Right lung (tissue), 10 donors: ENCODE measurements around the gene AK1. TPM values are rescaled to one million over a fixed set of nuclear protein-coding genes. Genes with fewer than 3 reads are reported as not detected.

ENCODE experiments used
- DNase-seq, 2 donors: peaks; one replicate each; pipeline ENCODE4 v3.0.0-alpha.2; 2013
- long read RNA-seq, 8 donors: transcript quantifications; one replicate each; lab custom pipeline, GENCODE V29; 2026
- polyA plus RNA-seq, 5 donors: library from polyadenylated mRNA; unstranded; fragments of 120-200 nt; gene quantifications; one replicate each; pipeline versions ENCODE4 v1.2.1 to v1.2.3, GENCODE V29; 2013; ENCODE audit warnings: inconsistent platforms in 1 of 5, low replicate concordance in 1 of 5; ENCODE audit not compliant: insufficient read length in 5 of 5, insufficient read depth in 1 of 5

The AK1 gene
- 100 to 1,000 TPM in 1 of 5 donors, 10 to 100 TPM in 4; 40.3 to 158 (median 59.3) TPM for polyA plus RNA-seq
- long read RNA-seq, donor 1, transcript AK1-203 (7 exons, 2,266 nt), result major isoform, 33 of 38 reads
- long read RNA-seq, donor 1, partial matches to known transcripts, result 5 of 38 reads
- long read RNA-seq, donor 1, other reads (novel, unspliced or antisense), result 0 of 38 reads
- long read RNA-seq, donor 2, transcript AK1-203 (7 exons, 2,266 nt), result major isoform, 16 of 16 reads
- long read RNA-seq, donor 2, partial matches to known transcripts, result 0 of 16 reads
- long read RNA-seq, donor 2, other reads (novel, unspliced or antisense), result 0 of 16 reads
- long read RNA-seq, donor 3, transcript AK1-203 (7 exons, 2,266 nt), result major isoform, 22 of 28 reads
- long read RNA-seq, donor 3, partial matches to known transcripts, result 6 of 28 reads
- long read RNA-seq, donor 3, other reads (novel, unspliced or antisense), result 0 of 28 reads
- long read RNA-seq, donor 4, transcript AK1-203 (7 exons, 2,266 nt), result major isoform, 16 of 24 reads
- long read RNA-seq, donor 4, partial matches to known transcripts, result 8 of 24 reads
- long read RNA-seq, donor 4, other reads (novel, unspliced or antisense), result 0 of 24 reads
- long read RNA-seq, donor 5, transcript AK1-203 (7 exons, 2,266 nt), result major isoform, 30 of 30 reads
- long read RNA-seq, donor 5, partial matches to known transcripts, result 0 of 30 reads
- long read RNA-seq, donor 5, other reads (novel, unspliced or antisense), result 0 of 30 reads
- long read RNA-seq, donor 6, transcript AK1-203 (7 exons, 2,266 nt), result major isoform, 52 of 53 reads
- long read RNA-seq, donor 6, partial matches to known transcripts, result 0 of 53 reads
- long read RNA-seq, donor 6, other reads (novel, unspliced or antisense), result 0 of 53 reads
- long read RNA-seq, donor 7, transcript AK1-203 (7 exons, 2,266 nt), result major isoform, 66 of 66 reads
- long read RNA-seq, donor 7, partial matches to known transcripts, result 0 of 66 reads
- long read RNA-seq, donor 7, other reads (novel, unspliced or antisense), result 0 of 66 reads
- long read RNA-seq, donor 8, partial matches to known transcripts, result 0 of 4 reads
- long read RNA-seq, donor 8, other reads (novel, unspliced or antisense), result 0 of 4 reads

- DNase-seq, result no peak
These were observed at the start of gene AK1 for GRCh38 chr9:127877566-127877998. Gene AK1, minus strand, starts transcription at chr9:127877675. Its CDS starts 3,058 bp downstream, at chr9:127874617.

- DNase-seq, result no peak
These were observed 49.4 kb upstream of the AK1 start for GRCh38 chr9:127926906-127927200.

- no peak for DNase-seq
These were observed 48.8 kb upstream of the AK1 start for GRCh38 chr9:127925959-127926905.

GRCh38 chr9:127924736-127925444 lies 47.4 kb upstream of the AK1 start:
- no peak for DNase-seq

GRCh38 chr9:127923771-127924170 lies 46.3 kb upstream of the AK1 start:
- no peak for DNase-seq

GRCh38 chr9:127923046-127923445 lies 45.6 kb upstream of the AK1 start:
- DNase-seq, result no peak

GRCh38 chr9:127921557-127922120 lies 44.2 kb upstream of the AK1 start:
- peak in 1 of 2 donors; percentile 61 for DNase-seq

- no peak for DNase-seq
These were observed 43.3 kb upstream of the AK1 start for GRCh38 chr9:127920794-127921193.

GRCh38 chr9:127919253-127919815 lies 41.9 kb upstream of the AK1 start:
- no peak for DNase-seq

- DNase-seq, result no peak
These were observed 41.0 kb upstream of the AK1 start for GRCh38 chr9:127918183-127919107.

GRCh38 chr9:127917603-127918002 lies 40.1 kb upstream of the AK1 start:
- DNase-seq, result no peak

- peak; percentile 90 to 91 for DNase-seq
These were observed 39.5 kb upstream of the AK1 start, which contains the start of gene ST6GALNAC4 for GRCh38 chr9:127916720-127917581. Gene ST6GALNAC4, minus strand, starts transcription at chr9:127917041. Its CDS starts 622 bp downstream, at chr9:127916419.

- DNase-seq, result no peak
These were observed 38.6 kb upstream of the AK1 start for GRCh38 chr9:127915801-127916719.

GRCh38 chr9:127915325-127915752 lies 37.9 kb upstream of the AK1 start:
- no peak for DNase-seq

GRCh38 chr9:127913682-127914081 lies 36.2 kb upstream of the AK1 start:
- no peak for DNase-seq

- DNase-seq, result peak in 1 of 2 donors; percentile 50
These were observed 35.4 kb upstream of the AK1 start for GRCh38 chr9:127912882-127913281.
